CD4-positive, alpha-beta T cell treated with Interferon alpha-2 for 1 hour (primary cell): Measurements from ENCODE around the gene DIPK1C.

Experiments
- DNase-seq, 2 donors: peaks; one replicate each; pipeline ENCODE4 v3.0.0-alpha.2; 2020 to 2022

DIPK1C gene

DNA sequence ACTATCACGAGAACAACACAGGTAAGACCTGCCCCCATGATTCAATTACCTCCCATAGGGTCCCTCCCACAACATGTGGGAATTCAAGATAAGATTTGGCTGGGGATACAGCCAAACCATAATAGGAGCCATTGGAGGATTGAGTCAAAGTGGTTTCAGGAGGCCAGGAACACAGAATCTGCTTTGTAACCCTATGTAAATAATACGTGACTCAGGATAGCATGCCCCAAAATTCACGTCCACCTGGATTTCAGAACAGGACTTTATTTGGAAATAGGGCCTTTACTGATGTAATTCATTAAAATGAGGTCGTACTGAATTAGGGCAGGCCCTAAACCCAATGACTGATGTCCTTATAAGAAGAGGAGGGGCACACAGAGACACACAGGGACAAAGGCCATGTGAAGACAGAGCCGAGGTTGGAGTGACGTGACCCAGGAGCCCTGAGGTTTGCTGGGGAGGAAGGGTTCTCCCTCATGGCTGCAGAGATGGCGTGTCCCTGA, 23.1 kb upstream of the DIPK1C start:
- no peak for DNase-seq

DNA sequence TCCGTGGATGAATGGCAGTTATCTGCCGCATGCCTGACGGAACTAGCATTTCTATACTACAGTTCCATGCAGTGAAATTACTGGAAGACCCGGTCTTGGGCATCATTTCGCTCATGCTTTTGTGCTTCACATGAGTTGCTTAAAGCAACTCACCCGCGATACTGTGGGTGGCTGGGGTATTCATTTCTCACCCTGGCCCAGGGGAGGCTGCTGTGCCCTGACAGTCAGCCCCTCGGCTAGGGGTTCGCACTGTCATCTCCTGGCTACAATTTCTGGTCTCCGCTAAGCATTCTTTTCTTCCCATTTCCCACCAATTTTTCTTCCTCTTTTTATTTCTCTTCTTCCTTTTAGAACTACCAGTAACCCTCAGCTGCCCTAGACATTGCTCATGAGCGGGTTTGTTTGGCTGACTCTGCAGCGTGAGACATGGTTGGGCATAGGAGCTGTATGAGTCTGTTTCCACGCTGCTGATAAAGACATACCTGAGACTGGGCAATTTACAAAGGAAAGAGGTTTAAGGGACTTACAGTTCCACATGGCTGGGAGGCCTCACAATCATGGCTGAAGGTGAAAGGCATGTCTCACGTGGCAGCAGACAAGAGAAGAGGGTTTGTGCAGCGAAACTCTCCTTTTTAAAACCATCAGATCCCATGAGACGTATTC, 22.5 kb upstream of the DIPK1C start:
- DNase-seq, result no peak

GRCh38 chr18:74478880-74479279, 21.8 kb upstream of the DIPK1C start:
- DNase-seq, result no peak

- DNase-seq, result no peak
These were observed 21.2 kb upstream of the DIPK1C start for GRCh38 chr18:74478316-74478715.

DNA sequence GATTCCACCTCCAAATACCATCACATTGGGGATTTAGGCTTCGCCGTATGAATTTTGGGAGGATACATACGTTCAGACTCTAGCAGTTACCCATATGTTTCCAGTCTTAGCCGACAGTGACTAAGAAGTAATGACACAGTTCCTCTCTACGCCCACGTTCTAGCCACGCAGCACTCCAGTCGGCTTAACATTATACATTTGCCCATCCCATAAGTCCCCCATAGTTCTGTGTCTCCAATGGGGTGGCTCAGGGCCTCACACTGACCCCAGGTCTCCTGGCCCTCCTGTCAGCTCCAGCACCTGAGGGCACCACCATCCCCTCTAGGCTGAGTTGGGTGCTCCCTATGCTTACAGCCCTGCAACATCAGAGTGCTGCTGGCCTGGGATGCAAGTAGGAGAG, 20.7 kb upstream of the DIPK1C start:
- DNase-seq, result no peak

DNA sequence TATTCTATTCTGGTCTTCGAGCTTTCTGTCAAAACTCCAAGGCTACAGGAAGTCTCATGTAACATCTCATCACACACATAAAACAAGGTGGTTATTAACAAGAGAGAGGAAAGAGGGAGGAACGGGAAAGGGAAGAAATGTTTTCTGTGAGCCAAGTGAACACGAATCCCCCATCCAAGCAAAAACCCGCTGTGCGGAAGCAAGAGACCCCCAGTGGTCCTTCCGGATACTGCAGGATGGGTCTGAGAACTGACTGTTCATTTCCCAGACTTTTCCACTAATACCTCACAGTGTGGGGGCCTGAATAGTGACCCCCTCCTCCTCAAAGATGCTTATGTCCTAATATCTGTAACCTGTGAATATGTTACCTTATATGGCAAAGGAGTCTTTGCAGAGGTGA, 19.0 kb upstream of the DIPK1C start:
- DNase-seq, result no peak

- DNase-seq, result no peak
These were observed 17.0 kb upstream of the DIPK1C start for GRCh38 chr18:74473976-74474640.

- no peak for DNase-seq
These were observed 15.2 kb upstream of the DIPK1C start for GRCh38 chr18:74472312-74472711.

DNA sequence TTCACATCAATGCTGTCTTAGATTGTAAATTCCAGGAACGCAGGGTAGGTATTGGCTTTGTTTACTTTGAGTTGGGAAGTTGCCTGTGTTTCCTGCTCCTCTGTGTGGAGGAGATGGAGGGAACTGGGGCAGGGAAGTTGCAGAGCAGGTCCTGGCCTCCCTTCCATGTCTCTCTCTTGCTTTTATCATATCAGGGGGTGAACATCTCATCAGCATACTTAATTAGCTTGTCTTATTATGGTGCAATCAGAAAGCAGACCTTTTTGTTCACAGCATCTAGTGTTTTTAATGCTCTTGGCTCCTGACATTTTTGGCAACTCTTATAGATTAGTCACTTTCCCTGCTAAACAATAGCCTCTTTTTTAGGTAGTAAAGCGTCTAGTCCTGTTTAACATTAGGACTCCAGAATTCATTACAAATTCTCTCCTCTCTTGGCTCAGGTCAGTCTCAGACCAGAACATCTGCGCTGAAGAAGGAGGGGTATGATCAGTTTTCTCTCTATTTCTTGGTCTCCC, 11.5 kb upstream of the DIPK1C start:
- DNase-seq, result no peak

DNA sequence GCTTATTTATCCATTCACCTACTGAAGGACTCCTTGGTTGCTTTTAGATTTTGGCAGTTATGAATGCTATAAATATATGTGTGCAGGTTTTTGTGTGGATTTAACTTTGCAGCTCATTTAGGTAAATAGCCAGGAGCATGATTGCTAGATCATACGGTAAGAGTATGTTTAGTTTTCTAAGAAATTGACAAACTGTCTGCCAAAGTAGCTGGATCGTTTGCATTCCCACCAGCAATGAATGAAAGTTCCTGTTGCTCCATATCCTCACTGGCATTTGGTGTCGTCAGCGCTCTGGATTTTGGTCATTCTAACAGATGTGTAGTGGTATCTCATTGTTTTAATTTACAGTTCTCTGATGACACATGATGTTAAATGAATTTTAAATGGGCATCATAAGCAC, 8.7 kb upstream of the DIPK1C start:
- no peak for DNase-seq

GRCh38 chr18:74463983-74464382, 6.9 kb upstream of the DIPK1C start:
- DNase-seq, result no peak

DNA sequence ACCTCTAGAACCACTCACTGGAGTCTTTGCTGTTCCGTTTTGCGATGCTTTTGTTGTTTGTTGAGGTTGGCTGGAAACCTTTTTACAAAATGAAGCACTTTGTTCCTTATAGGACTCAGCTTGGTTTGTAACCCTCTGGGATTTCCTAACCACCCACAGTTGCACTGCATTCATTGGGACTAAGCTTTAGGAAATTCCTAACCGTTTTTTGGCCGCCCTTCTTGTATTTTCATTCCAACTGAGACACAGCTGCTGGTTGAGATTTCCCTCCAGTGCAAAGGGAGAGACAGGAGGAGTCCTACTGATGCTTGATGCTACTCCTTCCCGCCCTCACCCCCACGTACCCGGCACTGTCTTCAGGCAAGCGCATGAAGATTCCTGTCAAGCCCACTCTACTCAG, 6.1 kb upstream of the DIPK1C start:
- DNase-seq, result no peak

DNA sequence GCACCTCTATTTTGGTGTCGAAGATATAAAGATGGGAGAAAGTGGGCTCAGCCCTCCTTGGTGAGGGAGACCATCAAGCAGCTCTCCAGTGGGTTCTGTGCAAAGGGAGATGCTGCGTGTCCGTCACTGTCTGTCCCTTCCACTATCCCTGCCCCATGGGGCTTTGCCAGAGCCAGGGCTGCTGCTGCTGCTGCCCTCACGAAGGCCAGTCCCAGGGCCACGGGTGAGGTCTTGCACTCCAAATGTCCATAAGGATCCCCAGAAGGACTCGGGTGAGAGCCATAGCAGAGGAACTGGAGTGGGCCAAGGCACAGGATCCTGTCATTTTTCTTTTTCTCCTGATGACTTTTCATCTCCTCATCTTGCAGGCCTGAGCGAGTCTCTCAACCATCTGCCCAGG, 3.7 kb upstream of the DIPK1C start:
- DNase-seq, result no peak

GRCh38 chr18:74459889-74460288, 2.8 kb upstream of the DIPK1C start:
- no peak for DNase-seq

GRCh38 chr18:74457725-74458421, 765 bp upstream of the DIPK1C start:
- DNase-seq, result no peak

- DNase-seq, result no peak
These were observed 612 bp downstream of the DIPK1C start for GRCh38 chr18:74456349-74457042.

DNA sequence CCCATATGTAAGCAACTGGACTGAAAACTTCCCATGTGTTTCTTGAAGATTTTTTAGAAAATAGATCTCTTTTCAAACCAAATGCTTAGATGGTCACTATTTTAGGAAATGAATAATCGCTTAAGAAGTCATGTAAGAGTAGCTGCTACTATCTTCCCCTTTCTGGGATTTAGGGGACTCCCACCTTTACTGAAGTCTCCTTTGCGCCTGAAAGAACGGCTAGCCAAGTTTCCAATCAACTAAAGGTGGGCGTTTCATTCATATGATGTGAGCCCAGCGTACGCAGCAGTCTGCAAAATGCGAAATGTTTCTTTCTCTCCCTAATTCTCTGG, 1.1 kb downstream of the DIPK1C start:
- no peak for DNase-seq

GRCh38 chr18:74455386-74455785, 1.7 kb downstream of the DIPK1C start:
- DNase-seq, result no peak

DNA sequence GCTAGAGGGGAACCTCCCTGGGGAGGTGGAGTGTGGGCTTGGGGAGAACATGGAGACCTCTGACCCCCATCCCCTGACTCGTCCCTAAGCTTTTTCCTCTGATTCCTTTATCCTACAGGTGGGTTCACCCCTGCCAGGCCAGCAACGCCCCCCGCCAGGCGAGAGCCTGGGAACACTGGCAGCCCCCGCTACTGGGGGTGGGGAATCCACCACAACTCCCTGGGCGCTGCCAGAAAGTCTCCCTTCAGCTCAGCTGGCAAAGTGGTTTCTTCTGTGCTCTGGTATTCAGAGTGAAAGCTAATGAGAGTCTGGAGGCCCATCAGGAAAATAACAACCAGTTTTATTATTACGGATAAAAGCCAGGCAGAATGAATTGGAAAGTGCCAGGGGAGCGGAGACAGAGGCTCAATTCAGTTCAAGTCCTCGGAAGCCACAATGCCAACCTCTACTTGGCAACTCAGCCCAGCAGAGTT, 2.8 kb downstream of the DIPK1C start:
- no peak for DNase-seq

GRCh38 chr18:74453642-74454198, 3.4 kb downstream of the DIPK1C start:
- DNase-seq, result no peak

DNA sequence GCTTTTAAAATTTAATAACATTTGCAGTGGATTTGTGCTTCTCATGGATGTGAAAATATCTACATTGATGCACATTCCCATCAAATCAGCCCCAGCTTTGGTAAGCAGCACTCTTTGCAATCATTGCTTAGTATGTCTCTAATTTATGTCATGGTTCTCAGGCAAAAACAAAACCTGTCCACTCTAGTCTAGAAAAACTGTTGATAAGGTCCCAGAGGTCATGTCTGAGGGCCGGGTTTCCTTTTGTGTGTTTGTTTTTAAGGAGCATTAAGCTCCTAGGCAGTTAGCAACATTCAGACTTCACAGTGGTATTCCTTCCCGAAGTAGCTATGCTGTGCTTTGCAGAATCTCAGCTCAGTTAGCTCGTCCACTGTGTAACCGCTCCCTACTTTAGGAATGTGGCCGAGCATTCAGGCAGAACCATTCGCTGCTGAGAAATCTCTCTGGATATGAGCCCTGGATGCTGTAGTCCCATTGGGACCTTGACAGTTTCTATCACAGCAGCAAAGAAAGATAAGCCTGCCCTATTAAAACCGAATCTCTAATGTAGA, 4.0 kb downstream of the DIPK1C start:
- DNase-seq, result no peak

- DNase-seq, result no peak
These were observed 6.0 kb downstream of the DIPK1C start for GRCh38 chr18:74451148-74451547.

- no peak for DNase-seq
These were observed 6.5 kb downstream of the DIPK1C start for GRCh38 chr18:74450626-74451025.
